ENCODE data around the gene TAL1.

Gene TAL1

DNA sequence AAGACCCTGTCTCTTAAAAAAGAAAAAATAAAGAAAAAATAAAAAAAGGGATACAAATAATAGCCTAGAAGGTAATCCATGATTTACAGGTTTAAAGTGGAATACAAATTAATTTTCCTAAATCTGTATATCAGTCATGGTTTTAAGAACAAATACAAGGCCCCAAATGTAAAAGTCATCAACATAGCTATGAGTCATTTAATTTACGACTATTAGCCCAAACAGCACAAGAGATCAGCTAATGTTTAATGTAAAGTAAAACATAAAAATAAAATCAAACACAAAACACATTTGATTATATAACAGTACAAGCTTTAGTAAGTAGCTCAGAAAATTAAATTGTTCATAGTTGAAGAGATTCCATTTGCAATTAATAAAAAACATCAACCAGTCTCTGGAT, 20.3 kb upstream of the TAL1 start:
- DNase-seq (ENCODE audit: low read depth in 2 of 2): no peak
- TF ChIP-seq, protein P1, sequence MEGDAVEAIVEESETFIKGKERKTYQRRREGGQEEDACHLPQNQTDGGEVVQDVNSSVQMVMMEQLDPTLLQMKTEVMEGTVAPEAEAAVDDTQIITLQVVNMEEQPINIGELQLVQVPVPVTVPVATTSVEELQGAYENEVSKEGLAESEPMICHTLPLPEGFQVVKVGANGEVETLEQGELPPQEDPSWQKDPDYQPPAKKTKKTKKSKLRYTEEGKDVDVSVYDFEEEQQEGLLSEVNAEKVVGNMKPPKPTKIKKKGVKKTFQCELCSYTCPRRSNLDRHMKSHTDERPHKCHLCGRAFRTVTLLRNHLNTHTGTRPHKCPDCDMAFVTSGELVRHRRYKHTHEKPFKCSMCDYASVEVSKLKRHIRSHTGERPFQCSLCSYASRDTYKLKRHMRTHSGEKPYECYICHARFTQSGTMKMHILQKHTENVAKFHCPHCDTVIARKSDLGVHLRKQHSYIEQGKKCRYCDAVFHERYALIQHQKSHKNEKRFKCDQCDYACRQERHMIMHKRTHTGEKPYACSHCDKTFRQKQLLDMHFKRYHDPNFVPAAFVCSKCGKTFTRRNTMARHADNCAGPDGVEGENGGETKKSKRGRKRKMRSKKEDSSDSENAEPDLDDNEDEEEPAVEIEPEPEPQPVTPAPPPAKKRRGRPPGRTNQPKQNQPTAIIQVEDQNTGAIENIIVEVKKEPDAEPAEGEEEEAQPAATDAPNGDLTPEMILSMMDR (IDR thresholded peaks at IDR 0.05; ENCODE audit: low read depth, low read length): no peak
- no peak overlapping the region for H3K4me3 ChIP-seq (replicated peaks in 1 of 2; ENCODE audit: low read depth in 2 of 2, low read length in 2 of 2)

DNA sequence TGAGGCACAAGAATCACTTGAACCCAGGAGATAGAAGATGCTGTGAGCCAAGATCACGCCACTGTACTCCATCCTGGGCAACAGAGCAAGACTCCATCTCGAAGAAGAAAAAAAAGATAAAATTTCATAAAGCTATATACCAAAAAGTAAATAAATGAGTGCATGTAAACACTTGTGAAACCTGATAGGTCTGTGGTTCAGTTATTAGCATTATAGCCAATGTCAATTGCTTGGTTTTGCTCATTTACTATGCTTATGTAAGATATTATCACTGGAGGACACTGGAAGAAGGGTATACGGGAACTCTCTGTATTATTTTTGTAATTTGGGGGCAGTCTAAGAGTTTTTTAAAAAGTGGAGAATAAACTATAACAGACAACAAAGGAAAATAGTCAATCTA, 17.7 kb upstream of the TAL1 start:
- no peak for DNase-seq (ENCODE audit: low read depth in 2 of 2)
- TF ChIP-seq, protein P1 (IDR thresholded peaks at IDR 0.05; ENCODE audit: low read depth, low read length): no peak
- H3K4me3 ChIP-seq (replicated peaks in 1 of 2; ENCODE audit: low read depth in 2 of 2, low read length in 2 of 2): no peak overlapping the region

DNA sequence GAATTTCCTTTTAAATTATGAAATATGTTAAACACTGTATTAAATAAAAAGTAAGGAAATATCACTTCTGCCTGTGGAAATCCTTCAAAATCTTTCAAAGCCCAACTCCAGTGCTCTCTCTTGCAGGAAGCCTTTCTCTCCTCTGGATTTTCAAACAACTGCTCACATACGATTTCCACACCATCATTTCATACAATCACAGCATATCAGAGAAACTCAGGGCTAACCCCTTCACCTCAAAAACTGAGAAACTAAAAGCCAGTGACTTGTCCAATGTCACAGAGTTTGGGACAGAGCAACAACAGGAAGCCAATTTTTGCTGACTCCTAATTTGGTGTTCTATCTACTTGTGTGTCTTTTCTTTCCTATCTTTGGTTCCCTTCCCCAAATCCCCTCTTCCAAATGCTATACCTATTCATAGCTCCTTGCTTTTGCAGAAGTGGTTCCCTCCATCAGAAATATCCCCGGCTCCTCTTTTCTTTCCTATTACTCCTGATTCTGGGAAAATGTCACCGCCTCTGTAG, 12.4 kb upstream of the TAL1 start:
- TF ChIP-seq, protein P1 (IDR thresholded peaks at IDR 0.05; ENCODE audit: low read depth, low read length): no peak
- DNase-seq (ENCODE audit: low read depth in 2 of 2): no peak

DNA sequence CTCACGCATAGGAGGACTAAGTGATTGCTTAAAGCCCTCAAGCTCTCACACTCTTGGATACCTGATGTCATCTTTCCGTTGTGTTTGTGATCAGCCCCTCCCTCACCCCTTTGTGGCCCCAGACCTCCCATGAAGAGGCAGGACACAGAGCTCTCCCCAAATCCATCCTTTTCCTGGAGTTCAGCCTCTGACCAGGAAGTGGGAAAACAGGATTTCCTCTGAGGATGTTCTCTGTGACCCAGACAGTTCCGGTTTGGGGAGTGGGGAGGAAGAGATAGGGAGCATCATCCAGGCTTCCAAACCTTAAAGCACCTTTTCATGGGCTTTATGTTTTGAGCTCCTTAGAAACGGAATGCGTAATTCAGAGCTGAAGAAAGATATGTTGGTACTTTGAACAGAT, 11.9 kb upstream of the TAL1 start:
- TF ChIP-seq, protein P1 (IDR thresholded peaks at IDR 0.05; ENCODE audit: low read depth, low read length): no peak

More for the DNA sequence above, 12.4 kb upstream of the TAL1 start:
- H3K4me3 ChIP-seq (replicated peaks in 1 of 2; ENCODE audit: low read depth in 2 of 2, low read length in 2 of 2): no peak overlapping the region

DNA sequence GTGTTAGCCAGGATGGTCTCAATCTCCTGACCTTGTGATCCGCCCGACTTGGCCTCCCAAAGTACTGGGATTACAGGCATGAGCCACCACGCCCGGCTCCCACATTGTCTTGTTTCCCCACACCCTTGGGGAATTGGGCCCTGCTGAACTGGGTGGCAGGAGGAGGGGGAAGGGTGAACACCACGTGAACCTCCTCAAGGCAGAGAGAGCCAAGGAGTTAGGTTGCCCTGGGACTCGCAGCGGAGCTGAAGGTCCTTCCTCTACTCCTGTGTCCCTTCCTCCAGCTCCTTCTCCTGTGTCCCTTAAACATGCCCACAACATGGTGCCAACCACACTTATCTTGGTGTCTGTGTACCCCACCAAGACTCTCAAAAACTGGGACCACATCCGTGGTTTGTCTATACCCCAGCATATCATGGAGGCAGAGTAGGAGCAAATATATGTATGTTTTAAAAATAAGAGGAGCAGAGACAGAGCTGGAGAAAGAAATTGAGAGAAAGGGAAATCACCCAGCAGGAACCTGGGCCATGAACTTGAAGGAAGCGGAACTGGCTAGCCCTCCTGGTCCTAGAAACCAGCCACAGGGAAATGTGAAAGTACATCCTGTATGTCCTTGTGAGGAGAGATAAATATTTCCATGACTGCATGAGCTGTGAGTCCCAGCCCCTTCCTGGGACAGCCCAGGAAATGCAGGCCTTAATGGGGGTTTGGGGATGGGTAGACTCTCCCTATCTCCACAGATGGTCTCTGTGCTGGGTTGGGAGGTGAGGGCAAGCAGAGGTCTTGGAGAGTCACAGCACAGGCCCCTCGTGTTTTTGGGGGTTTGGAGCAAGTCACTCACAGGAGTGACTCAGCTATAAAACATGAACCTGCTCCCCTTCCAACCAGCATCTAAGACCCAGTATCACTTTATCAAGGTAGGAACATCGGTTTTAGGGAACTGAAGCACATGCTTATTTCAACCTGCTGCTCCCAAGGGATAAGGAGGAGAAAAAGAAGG, 9.4 kb upstream of the TAL1 start:
- no peak overlapping the region for H3K4me3 ChIP-seq (replicated peaks in 1 of 2; ENCODE audit: low read depth in 2 of 2, low read length in 2 of 2)
- peak in 1 of 2 donors; percentile 18 for DNase-seq (ENCODE audit: low read depth in 2 of 2)
- TF ChIP-seq, protein P1 (IDR thresholded peaks at IDR 0.05; ENCODE audit: low read depth, low read length): no peak

More for the DNA sequence above, 11.9 kb upstream of the TAL1 start:
- DNase-seq (ENCODE audit: low read depth in 2 of 2): no peak
- no peak overlapping the region for H3K4me3 ChIP-seq (replicated peaks in 1 of 2; ENCODE audit: low read depth in 2 of 2, low read length in 2 of 2)

DNA sequence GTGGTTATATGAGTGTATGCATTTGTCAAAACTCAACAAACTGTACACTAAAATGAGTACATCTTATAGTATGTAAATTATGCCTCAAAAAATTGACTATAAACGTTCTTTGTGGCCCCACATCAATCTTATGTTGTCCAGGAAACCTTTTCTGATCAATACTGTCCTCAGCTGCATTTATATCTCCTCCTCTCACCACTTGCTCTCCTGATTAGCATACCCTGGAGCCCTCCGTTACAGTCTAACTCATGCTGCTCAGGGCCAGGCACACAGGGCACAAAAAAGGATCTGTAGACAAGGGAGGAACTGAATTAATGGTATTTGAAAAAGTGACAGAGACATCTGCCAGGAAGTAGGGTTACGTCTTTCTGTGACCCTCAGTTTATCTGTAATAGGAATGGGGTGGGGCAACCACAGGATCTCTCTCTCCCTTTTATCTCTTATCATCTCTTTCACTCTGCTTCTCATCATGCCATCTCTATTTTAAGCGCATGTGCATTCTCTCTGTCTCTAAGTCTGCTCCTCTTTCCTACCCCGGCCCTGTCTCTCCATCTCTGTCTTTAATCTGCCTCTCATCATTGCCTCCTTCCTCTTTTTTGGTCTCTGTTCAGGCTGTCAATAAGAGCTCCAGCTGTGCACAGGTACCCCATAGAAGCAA, 7.0 kb upstream of the TAL1 start:
- H3K4me3 ChIP-seq (replicated peaks in 1 of 2; ENCODE audit: low read depth in 2 of 2, low read length in 2 of 2): no peak overlapping the region
- DNase-seq (ENCODE audit: low read depth in 2 of 2): no peak
- TF ChIP-seq, protein P1 (IDR thresholded peaks at IDR 0.05; ENCODE audit: low read depth, low read length): no peak
